ENCODE data around the gene COL9A1. TPM values are rescaled to one million over a fixed set of nuclear protein-coding genes. Genes with fewer than 3 reads are reported as not detected.

The COL9A1 gene
- total RNA-seq, 4 donors from 2014 or later: 0.66 to 2.3 (median 1.2) TPM; not detected in 1

- Histone ChIP-seq H3K9me3 (no peaks in the 10 kb centered on the region), H3K27me3 (no peaks in the 10 kb centered on the region), H3K27ac (no peak overlapping the region), H3K4me3 (no peak overlapping the region), H3K36me3 (no peaks in the 10 kb centered on the region), H3K4me1 (no peaks in the 10 kb centered on the region)
- TF ChIP-seq POLR2A (IDR thresholded peaks at IDR 0.05) (no peak), EP300 (IDR thresholded peaks at IDR 0.05) (no peak)
- TF ChIP-seq, protein P1, sequence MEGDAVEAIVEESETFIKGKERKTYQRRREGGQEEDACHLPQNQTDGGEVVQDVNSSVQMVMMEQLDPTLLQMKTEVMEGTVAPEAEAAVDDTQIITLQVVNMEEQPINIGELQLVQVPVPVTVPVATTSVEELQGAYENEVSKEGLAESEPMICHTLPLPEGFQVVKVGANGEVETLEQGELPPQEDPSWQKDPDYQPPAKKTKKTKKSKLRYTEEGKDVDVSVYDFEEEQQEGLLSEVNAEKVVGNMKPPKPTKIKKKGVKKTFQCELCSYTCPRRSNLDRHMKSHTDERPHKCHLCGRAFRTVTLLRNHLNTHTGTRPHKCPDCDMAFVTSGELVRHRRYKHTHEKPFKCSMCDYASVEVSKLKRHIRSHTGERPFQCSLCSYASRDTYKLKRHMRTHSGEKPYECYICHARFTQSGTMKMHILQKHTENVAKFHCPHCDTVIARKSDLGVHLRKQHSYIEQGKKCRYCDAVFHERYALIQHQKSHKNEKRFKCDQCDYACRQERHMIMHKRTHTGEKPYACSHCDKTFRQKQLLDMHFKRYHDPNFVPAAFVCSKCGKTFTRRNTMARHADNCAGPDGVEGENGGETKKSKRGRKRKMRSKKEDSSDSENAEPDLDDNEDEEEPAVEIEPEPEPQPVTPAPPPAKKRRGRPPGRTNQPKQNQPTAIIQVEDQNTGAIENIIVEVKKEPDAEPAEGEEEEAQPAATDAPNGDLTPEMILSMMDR (IDR thresholded peaks at IDR 0.05): no peak
- WGBS, 2 donors: 89 to 93% methylated on average over 2 of the region's 2 CpGs
- no peak for DNase-seq (ENCODE audit: low spot score in 2 of 2)
Observed at GRCh38 chr6:70257768-70258273, 45.1 kb downstream of the COL9A1 start.

DNA sequence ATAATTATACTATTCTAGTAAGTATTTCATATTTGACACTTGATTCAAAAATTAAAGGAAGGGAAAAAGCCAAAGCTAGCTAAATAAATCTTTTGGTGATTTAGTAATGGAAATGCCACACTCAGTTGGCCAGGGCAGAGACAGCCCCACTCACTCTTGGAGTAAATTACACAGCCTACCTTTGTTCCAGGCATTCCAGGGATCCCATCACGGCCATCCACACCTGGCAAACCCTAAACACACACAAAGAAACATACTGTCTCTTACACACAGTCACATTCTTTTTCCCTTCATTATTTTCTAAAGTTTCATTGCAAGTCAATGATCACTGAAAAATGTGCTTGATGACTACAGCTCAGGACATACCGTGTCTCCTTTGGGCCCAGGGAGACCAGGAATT is 48.1 kb downstream of the COL9A1 start:
- TF ChIP-seq POLR2A (IDR thresholded peaks at IDR 0.05): no peak
- TF ChIP-seq, protein P1 (IDR thresholded peaks at IDR 0.05): no peak
- no peak for TF ChIP-seq EP300 (IDR thresholded peaks at IDR 0.05)
- DNase-seq (ENCODE audit: low spot score in 2 of 2): no peak
- 80 to 87% methylated on average over 2 of the region's 2 CpGs for WGBS, 2 donors
- Histone ChIP-seq H3K4me1 (no peaks in the 10 kb centered on the region), H3K27ac (no peak overlapping the region), H3K27me3 (no peaks in the 10 kb centered on the region), H3K4me3 (no peak overlapping the region), H3K9me3 (no peaks in the 10 kb centered on the region), H3K36me3 (no peaks in the 10 kb centered on the region)

DNA sequence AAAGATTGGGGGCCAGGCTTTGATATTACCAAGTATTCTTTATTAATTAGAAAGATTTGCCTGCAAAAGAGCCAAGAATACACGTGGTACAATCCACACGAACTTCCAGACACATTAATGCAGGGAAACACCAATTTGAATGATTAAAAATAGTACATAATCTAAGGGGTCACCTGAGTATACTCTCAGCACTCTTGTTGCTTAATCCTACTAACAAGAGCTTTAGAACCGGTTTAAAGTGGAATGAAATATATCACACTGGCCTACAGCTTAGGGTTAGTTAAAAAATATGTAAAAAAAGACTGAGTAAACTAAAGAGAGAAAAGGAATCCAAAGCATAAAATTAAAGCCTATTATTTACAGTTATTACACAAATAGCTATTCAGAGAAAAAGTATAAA is 49.0 kb downstream of the COL9A1 start:
- H3K4me1 ChIP-seq: no peaks in the 10 kb centered on the region
- no peak for TF ChIP-seq POLR2A (IDR thresholded peaks at IDR 0.05)
- TF ChIP-seq, protein P1 (IDR thresholded peaks at IDR 0.05): no peak
- 79 to 81% methylated on average over 3 of the region's 3 CpGs for WGBS, 2 donors

GRCh38 chr6:70252604-70253003 is 50.3 kb downstream of the COL9A1 start:
- no peak for DNase-seq (ENCODE audit: low spot score in 2 of 2)
- no peak overlapping the region for H3K4me3 ChIP-seq
- no peaks in the 10 kb centered on the region for H3K27me3 ChIP-seq
- TF ChIP-seq EP300 (IDR thresholded peaks at IDR 0.05) (no peak), POLR2A (IDR thresholded peaks at IDR 0.05) (no peak)
- TF ChIP-seq, protein P1 (IDR thresholded peaks at IDR 0.05): no peak
- no peak overlapping the region for H3K27ac ChIP-seq
- 89 to 96% methylated on average over 2 of the region's 2 CpGs for WGBS, 2 donors
- no peaks in the 10 kb centered on the region for H3K36me3 ChIP-seq
- no peaks in the 10 kb centered on the region for H3K9me3 ChIP-seq
- H3K4me1 ChIP-seq: no peaks in the 10 kb centered on the region

More for the DNA sequence above, 49.0 kb downstream of the COL9A1 start:
- Histone ChIP-seq H3K27ac (no peak overlapping the region), H3K36me3 (no peaks in the 10 kb centered on the region), H3K4me3 (no peak overlapping the region), H3K9me3 (no peaks in the 10 kb centered on the region), H3K27me3 (no peaks in the 10 kb centered on the region)
- DNase-seq (ENCODE audit: low spot score in 2 of 2): no peak

DNA sequence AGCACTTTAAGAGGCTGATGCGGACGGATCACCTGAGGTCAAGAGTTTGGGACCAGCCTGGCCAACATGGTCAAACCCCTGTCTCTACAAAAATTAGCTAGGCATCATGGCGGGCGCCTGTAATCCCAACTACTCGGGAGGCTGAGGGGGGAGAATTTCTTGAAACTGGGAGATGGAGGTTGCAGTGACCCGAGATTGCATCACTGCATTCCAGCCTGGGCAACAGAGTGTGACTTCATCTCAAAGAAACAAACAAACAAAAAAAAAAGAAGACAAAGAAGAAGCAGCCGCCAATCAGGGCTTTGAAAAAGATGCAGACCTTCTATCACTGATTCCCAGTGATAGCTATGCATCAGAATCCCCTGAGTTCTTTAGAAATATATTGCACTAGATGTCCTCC is 56.8 kb downstream of the COL9A1 start:
- Histone ChIP-seq H3K27me3 (no peaks in the 10 kb centered on the region), H3K36me3 (no peaks in the 10 kb centered on the region), H3K4me3 (no peak overlapping the region), H3K27ac (no peak overlapping the region), H3K4me1 (peaks cover 0 to 13% (median under 1%) of the 10 kb centered on the region in 4 donors), H3K9me3 (no peaks in the 10 kb centered on the region)
- WGBS, 2 donors: 95 to 96% methylated on average over 7 of the region's 7 CpGs
- DNase-seq (ENCODE audit: low spot score in 2 of 2): no peak
- TF ChIP-seq POLR2A (IDR thresholded peaks at IDR 0.05): no peak

DNA sequence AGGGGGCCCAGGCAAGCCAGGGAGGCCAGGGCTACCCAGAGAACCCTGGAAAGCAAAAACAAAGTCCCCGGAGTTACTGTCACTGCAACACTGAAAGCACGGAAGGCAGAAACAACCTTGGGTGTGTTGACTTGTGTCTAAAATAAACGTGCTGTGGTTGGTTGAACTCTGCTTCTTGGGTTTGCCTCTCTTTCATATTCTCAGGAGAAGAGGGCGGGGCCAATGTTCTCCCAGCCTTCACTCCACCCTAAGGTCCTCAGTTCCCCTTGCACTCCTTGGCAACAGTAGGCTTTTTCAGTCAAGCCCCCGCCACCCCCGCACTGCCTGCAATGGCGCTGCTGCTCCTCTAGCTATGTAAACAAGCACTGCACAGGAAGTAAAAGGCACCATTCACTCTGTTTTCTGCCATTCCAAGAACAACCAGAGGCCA is 60.9 kb downstream of the COL9A1 start:
- Histone ChIP-seq H3K4me3 (no peak overlapping the region), H3K4me1 (peaks cover 0 to 16% (median 2%) of the 10 kb centered on the region in 4 donors), H3K36me3 (no peaks in the 10 kb centered on the region), H3K9me3 (no peaks in the 10 kb centered on the region), H3K27ac (no peak overlapping the region), H3K27me3 (no peaks in the 10 kb centered on the region)
- no peak for DNase-seq (ENCODE audit: low spot score in 2 of 2)
- WGBS, 2 donors: 42 to 49% methylated on average over 7 of the region's 7 CpGs
- TF ChIP-seq, protein P1 (IDR thresholded peaks at IDR 0.05): no peak

Data from tibial nerve (tissue), 4 donors.